ENCODE measurements around the gene TUBA4A. TPM values are rescaled to one million over a fixed set of nuclear protein-coding genes. Genes with fewer than 3 reads are reported as not detected.
"Not testable (repeated sequence)": the region's sequence is repeated elsewhere in the genome, so short reads cannot be mapped to it uniquely, and the experiment has no call there.

Gene TUBA4A
- total RNA-seq, 1 experiment from 2014 or later, result 0.45 TPM

DNA sequence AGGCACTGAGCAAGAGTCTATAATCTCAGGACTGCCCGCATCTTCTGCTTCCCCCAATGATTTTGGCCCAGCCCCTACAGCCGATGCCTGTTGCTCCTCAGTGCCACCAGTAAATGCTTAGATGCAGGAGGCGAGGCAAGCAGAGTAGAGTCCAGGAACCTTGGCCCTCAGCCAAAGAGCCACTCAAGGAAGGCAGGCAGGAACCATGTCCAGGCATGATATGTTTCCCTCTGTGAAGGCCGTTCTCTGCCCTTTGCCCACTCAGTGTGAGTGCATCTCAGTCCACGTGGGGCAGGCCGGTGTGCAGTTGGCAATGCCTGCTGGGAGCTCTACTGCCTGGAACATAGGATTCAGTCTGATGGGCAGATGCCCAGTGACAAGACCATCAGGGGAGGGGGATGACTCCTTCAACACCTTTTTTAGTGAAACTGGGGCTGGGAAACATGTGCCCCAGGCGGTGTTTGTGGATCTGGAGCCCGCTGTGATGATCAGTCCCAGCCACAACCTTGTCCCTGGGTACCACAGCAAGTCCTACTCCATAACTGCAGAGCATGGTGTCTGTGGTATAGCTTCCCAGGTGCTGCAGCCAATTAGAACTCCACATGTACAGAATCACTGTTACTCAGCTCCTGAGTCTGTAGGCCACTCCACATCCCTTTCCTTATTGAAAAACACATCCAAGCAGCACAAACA, 15.8 kb upstream of the TUBA4A start:
- H3K27ac ChIP-seq, result no peak overlapping the region

DNA sequence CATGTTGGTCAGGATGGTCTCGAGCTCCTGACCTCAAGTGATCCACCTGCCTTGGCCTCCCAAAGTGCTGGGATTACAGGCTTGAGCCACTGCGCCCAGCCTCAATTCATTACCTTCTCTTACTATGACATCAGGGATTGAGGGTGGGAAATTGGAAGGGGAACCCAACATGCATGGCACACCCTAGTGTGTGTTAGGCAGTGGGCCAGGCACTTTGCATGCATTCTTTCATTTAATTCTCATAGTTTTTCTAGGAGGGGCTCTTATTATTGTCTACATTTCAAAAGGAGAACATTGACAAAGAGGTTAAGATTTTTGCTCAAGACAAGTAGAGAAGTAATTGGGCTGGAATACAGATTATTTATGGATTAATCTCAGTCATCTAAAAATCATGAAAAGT, 14.6 kb upstream of the TUBA4A start:
- Histone ChIP-seq H3K4me3 (no peak overlapping the region), H3K27ac (no peak overlapping the region), H3K9me3 (replicated peaks) (no peaks in the 10 kb centered on the region; the same call in 1 of the 2 replicates), H3K4me1 (replicated peaks) (peaks cover 5% of the 10 kb centered on the region), H3K36me3 (no peaks in the 10 kb centered on the region), H3K27me3 (replicated peaks) (no peaks in the 10 kb centered on the region)
- DNase-seq (ENCODE audit: low read depth in 1 of 2, low spot score in 2 of 2), result no peak

More for the DNA sequence above, 15.8 kb upstream of the TUBA4A start:
- no peak overlapping the region for H3K4me3 ChIP-seq
- H3K36me3 ChIP-seq, result no peaks in the 10 kb centered on the region
- no peaks in the 10 kb centered on the region for H3K27me3 ChIP-seq (replicated peaks)
- no peaks in the 10 kb centered on the region for H3K9me3 ChIP-seq (replicated peaks)
- no peak for DNase-seq (ENCODE audit: low read depth in 1 of 2, low spot score in 2 of 2)
- peaks cover 17% of the 10 kb centered on the region for H3K4me1 ChIP-seq (replicated peaks)

DNA sequence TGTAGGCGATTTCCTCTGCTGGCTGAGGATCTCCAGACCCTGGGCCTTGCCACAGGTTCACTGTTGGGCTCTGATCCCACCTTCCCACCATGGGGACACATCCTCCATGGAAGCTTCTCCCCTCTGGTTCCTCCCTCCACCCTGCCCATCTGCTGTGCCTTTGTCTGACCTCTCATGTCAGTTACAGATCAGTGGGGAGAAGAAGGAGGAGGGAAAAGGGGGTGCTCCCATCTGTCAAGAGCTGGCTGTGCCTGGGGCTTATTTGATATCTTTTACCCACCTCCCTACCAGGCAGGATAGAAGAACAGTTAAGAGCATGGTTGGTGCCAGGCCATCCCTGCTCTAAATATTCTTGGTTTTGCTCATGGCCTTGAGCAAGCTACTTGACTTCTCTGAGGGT, 13.2 kb upstream of the TUBA4A start:
- DNase-seq (ENCODE audit: low read depth in 1 of 2, low spot score in 2 of 2), result no peak
- H3K9me3 ChIP-seq (replicated peaks), result no peaks in the 10 kb centered on the region; the same call in 1 of the 2 replicates
- no peaks in the 10 kb centered on the region for H3K4me1 ChIP-seq (replicated peaks)
- H3K27me3 ChIP-seq (replicated peaks), result no peaks in the 10 kb centered on the region
- no peak overlapping the region for H3K4me3 ChIP-seq
- H3K27ac ChIP-seq, result no peak overlapping the region
- no peaks in the 10 kb centered on the region for H3K36me3 ChIP-seq

GRCh38 chr2:219266232-219266631, 12.5 kb upstream of the TUBA4A start:
- Histone ChIP-seq H3K9me3 (replicated peaks) (no peaks in the 10 kb centered on the region; the same call in 1 of the 2 replicates), H3K4me3 (no peak overlapping the region), H3K4me1 (replicated peaks) (no peaks in the 10 kb centered on the region), H3K27me3 (replicated peaks) (peaks cover 1% of the 10 kb centered on the region; the same call in 1 of the 2 replicates), H3K27ac (no peak overlapping the region), H3K36me3 (no peaks in the 10 kb centered on the region)
- no peak for DNase-seq (ENCODE audit: low read depth in 1 of 2, low spot score in 2 of 2)

GRCh38 chr2:219261024-219261855, 7.5 kb upstream of the TUBA4A start:
- H3K27me3 ChIP-seq (replicated peaks), result peaks cover 20% of the 10 kb centered on the region
- no peaks in the 10 kb centered on the region for H3K36me3 ChIP-seq
- H3K4me1 ChIP-seq (replicated peaks), result no peaks in the 10 kb centered on the region
- H3K9me3 ChIP-seq (replicated peaks), result no peaks in the 10 kb centered on the region; the same call in 1 of the 2 replicates
- no peak overlapping the region for H3K4me3 ChIP-seq
- H3K27ac ChIP-seq, result no peak overlapping the region
- DNase-seq (ENCODE audit: low read depth in 1 of 2, low spot score in 2 of 2), result no peak

DNA sequence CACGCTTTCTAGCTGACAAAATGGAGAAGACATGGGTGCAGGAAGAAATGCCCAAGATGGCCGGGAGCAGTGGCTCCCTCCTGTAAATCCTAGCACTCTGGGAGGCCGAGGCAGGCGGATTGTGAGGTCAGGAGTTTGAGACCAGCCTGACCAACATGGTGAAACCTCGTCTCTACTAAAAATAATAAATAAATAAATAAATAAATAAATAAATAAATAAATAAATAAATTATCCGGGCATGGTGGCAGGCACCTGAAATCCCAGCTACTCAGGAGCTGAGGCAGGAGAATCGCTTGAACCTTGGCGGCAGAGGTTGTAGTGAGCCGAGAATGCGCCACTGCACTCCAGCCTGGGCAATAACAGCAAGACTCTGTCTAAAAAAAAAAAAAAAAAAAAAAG, 5.2 kb upstream of the TUBA4A start:
- not testable (repeated sequence) for DNase-seq (ENCODE audit: low read depth in 1 of 2, low spot score in 2 of 2); H3K27ac ChIP-seq; H3K4me3 ChIP-seq; H3K9me3 ChIP-seq (replicated peaks); H3K36me3 ChIP-seq; H3K4me1 ChIP-seq (replicated peaks)
- H3K27me3 ChIP-seq (replicated peaks), result peaks cover 41% of the 10 kb centered on the region

- Histone ChIP-seq H3K4me3 (peak overlapping the region; percentile 19), H3K27ac (no peak overlapping the region), H3K27me3 (replicated peaks) (peaks cover 49% of the 10 kb centered on the region), H3K36me3 (no peaks in the 10 kb centered on the region), H3K4me1 (replicated peaks) (peaks cover 21% of the 10 kb centered on the region), H3K9me3 (replicated peaks) (peaks cover 4% of the 10 kb centered on the region)
- no peak for DNase-seq (ENCODE audit: low read depth in 1 of 2, low spot score in 2 of 2)
Observed at GRCh38 chr2:219254590-219255201, 978 bp upstream of the TUBA4A start.

DNA sequence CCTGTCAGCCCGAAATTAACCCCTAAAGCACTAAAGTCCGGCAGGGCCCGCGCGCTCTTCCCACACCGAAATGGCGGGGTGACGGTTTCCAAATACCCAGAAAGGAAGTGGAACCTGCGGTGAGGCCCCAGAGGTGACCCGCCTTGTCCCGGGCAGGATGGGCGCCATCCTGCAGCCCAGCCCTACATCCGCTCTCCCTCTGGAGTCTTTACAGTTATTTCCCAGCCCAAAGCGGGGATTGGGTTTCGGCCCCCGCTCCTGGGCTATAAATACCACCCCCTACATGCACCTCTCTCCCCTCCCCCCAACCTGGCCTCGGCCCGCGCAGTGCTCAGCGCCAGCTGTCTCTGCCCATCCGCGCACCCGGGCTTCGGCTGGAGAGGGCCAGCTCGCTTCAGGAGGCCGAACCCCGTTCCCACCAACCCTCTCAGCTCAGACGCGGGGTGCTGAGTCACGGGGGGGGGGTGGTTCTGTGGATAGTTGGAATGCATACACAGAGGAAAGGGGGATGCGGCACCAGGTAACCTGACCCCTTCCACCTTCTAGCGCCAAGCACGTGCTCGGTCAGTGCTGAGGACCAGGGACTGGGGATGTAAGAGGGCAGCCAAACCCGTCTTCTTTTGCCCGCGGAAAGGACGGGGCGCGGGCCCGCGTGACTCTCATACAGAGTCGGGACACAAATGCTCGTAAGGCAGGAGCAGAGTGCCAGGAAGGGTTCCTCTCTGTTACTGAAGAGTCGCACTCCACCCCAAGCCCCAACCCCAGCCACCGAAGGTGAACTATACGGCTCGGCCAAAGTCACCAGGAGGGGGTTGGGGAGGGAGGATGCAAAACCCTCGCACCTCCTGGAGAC, 592 bp downstream of the TUBA4A start, which contains the start of gene TUBA4B:
TUBA4B (plus strand) TSS at position 344 of the 853 bp plus-strand sequence; CDS start at position 509, 165 bp downstream.
- H3K27me3 ChIP-seq (replicated peaks), result peaks cover 47% of the 10 kb centered on the region
- peak within 1 kb of the TSS; percentile 19 for H3K4me3 ChIP-seq
- H3K9me3 ChIP-seq (replicated peaks), result peaks cover 4% of the 10 kb centered on the region
- H3K27ac ChIP-seq, result no peak within 1 kb of the TSS
- peaks cover 3% of the 10 kb centered on the region for H3K36me3 ChIP-seq
- peaks cover 31% of the 10 kb centered on the region for H3K4me1 ChIP-seq (replicated peaks)
- no peak for DNase-seq (ENCODE audit: low read depth in 1 of 2, low spot score in 2 of 2)

DNA sequence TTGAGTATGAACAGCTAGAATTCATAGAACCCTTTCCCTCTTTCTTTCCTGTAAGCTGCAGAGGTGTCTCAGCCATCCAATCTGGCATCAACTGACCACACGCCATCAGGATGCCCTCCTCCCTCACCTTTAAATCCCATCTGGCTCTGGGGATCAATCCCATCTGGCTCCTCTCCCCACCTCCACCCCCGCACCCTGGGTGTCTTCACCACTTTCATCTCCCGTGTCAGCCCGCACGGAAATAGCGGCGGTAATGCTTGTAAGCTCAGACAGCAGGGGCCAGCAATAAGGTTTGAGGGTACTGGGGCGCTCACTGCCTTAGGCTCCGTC, 1.2 kb downstream of the TUBA4A start:
- Histone ChIP-seq H3K9me3 (replicated peaks) (peaks cover 4% of the 10 kb centered on the region), H3K36me3 (peaks cover 9% of the 10 kb centered on the region), H3K27ac (no peak overlapping the region), H3K4me3 (no peak overlapping the region), H3K4me1 (replicated peaks) (peaks cover 31% of the 10 kb centered on the region), H3K27me3 (replicated peaks) (peaks cover 47% of the 10 kb centered on the region)
- DNase-seq (ENCODE audit: low read depth in 1 of 2, low spot score in 2 of 2), result no peak

- no peak overlapping the region for H3K27ac ChIP-seq
- H3K36me3 ChIP-seq, result peaks cover 14% of the 10 kb centered on the region
- peaks cover 47% of the 10 kb centered on the region for H3K27me3 ChIP-seq (replicated peaks)
- no peak for DNase-seq (ENCODE audit: low read depth in 1 of 2, low spot score in 2 of 2)
- peaks cover 31% of the 10 kb centered on the region for H3K4me1 ChIP-seq (replicated peaks)
- peaks cover 4% of the 10 kb centered on the region for H3K9me3 ChIP-seq (replicated peaks)
- no peak overlapping the region for H3K4me3 ChIP-seq
Observed at GRCh38 chr2:219252084-219252483, 1.6 kb downstream of the TUBA4A start.

- Histone ChIP-seq H3K27ac (no peak overlapping the region), H3K4me3 (no peak overlapping the region), H3K4me1 (replicated peaks) (peaks cover 32% of the 10 kb centered on the region), H3K36me3 (peaks cover 18% of the 10 kb centered on the region), H3K27me3 (replicated peaks) (peaks cover 46% of the 10 kb centered on the region), H3K9me3 (replicated peaks) (peaks cover 4% of the 10 kb centered on the region)
- DNase-seq (ENCODE audit: low read depth in 1 of 2, low spot score in 2 of 2), result no peak
Observed at GRCh38 chr2:219251656-219252055, 2.1 kb downstream of the TUBA4A start.

- Histone ChIP-seq H3K4me1 (replicated peaks) (peaks cover 39% of the 10 kb centered on the region), H3K36me3 (peaks cover 24% of the 10 kb centered on the region), H3K9me3 (replicated peaks) (peaks cover 4% of the 10 kb centered on the region), H3K27me3 (replicated peaks) (peaks cover 33% of the 10 kb centered on the region), H3K27ac (no peak overlapping the region), H3K4me3 (no peak overlapping the region)
- DNase-seq (ENCODE audit: low read depth in 1 of 2, low spot score in 2 of 2), result no peak
Observed at GRCh38 chr2:219250049-219250781, 3.5 kb downstream of the TUBA4A start.

Data from SJSA1 (cell line).